HepG2 (cell line): ENCODE data around the gene PSMB9. TPM values are rescaled to one million over a fixed set of nuclear protein-coding genes. Genes with fewer than 3 reads are reported as not detected.
"Not testable (repeated sequence)": the region's sequence is repeated elsewhere in the genome, so short reads cannot be mapped to it uniquely, and the experiment has no call there.

ENCODE experiments used
- ATAC-seq: fragments of 200-7000 bp; cut with Tn5 transposase; 3 replicates; pipeline ENCODE4 v1.9.1; 2020; ENCODE audit warnings: mild to moderate bottlenecking, moderate library complexity
- BruUV-seq: library from RNA; stranded (reverse); fragments of 400-500 nt; replicated peaks from 2 replicates; lab custom pipeline; 2021; lab: Mats Ljungman, UMichigan
- CTCF ChIA-PET: fragments of 300-600 bp; formaldehyde crosslinking; extraction: SDS; loops from one replicate; lab custom pipeline; 2021; ENCODE audit warnings: low total read pairs, inconsistent platforms, low intra/inter-chr PET ratio; lab: Yijun Ruan, JAX
- POLR2A ChIA-PET: fragments of 350-600 bp; sonication (Branson Sonifier 250); formaldehyde crosslinking; loops from one replicate; lab custom pipeline; 2020; ENCODE audit warnings: antibody characterized with exemption, inconsistent platforms; lab: Yijun Ruan, JAX
- DNase-seq: peaks from one replicate; pipeline ENCODE4 v3.0.0-alpha.2; 2015; ENCODE audit warnings: low spot score
- FAIRE-seq: peaks from 3 replicates; lab custom pipeline; 2011; peaks lifted over from hg19 to GRCh38; lab: Jason Lieb, UNC
- H2AFZ ChIP-seq: one replicate; pipeline ENCODE4 v1.6.1; 2011; ENCODE audit warnings: low read length, inconsistent platforms
- H3K27ac ChIP-seq: fragments of 300-600 bp; 3 replicates; pipeline ENCODE4 v1.8.0; 2011; ENCODE audit warnings: mixed run types, mild to moderate bottlenecking, mixed read lengths, low read length, inconsistent platforms; ENCODE audit not compliant: insufficient read depth; ENCODE audit errors: extremely low read length
- H3K27me3 ChIP-seq, 2 experiments: fragments of 200-600 bp in 1 of 2; 2 replicates in 1 of 2; 3 replicates in 1 of 2; pipeline versions ENCODE4 v1.6.0 to v1.8.0; 2011; ENCODE audit warnings: low read length in 2 of 2, mild to moderate bottlenecking in 2 of 2, moderate library complexity in 2 of 2, inconsistent platforms in 1 of 2; ENCODE audit not compliant: insufficient read depth in 2 of 2, control insufficient read depth in 1 of 2
- H3K36me3 ChIP-seq, 2 experiments: fragments of 200-600 bp in 1 of 2; replicated peaks in 1 of 2; 2 replicates in 1 of 2; 3 replicates in 1 of 2; pipeline versions ENCODE4 v1.5.1 to v1.8.0; 2011; ENCODE audit warnings: low read length in 2 of 2, inconsistent platforms in 1 of 2; ENCODE audit not compliant: insufficient read depth in 2 of 2, control insufficient read depth in 1 of 2
- H3K4me1 ChIP-seq: 2 replicates; pipeline ENCODE4 v1.5.1; 2012; ENCODE audit warnings: low read length, inconsistent platforms; ENCODE audit not compliant: insufficient read depth
- H3K4me2 ChIP-seq: 2 replicates; pipeline ENCODE4 v1.6.0; 2011; ENCODE audit warnings: low read depth, low read length, inconsistent platforms
- H3K4me3 ChIP-seq, 3 experiments: fragments of 200-600 bp in 1 of 3; sonication (generic), shearing (Covaris generic) in 1 of 3; replicated peaks in 1 of 3; 2 replicates each; pipeline ENCODE4 v1.5.1; 2011 to 2016; ENCODE audit warnings: low read length in 3 of 3, inconsistent platforms in 2 of 3, low read depth in 2 of 3, mild to moderate bottlenecking in 2 of 3, control low read depth in 1 of 3, mixed read lengths in 1 of 3; ENCODE audit not compliant: insufficient read depth in 1 of 3
- H3K79me2 ChIP-seq: one replicate; pipeline ENCODE4 v1.6.1; 2011; ENCODE audit warnings: low read length, inconsistent platforms; ENCODE audit not compliant: insufficient read depth
- H3K9ac ChIP-seq: 2 replicates; pipeline ENCODE4 v1.6.0; 2011; ENCODE audit warnings: mild to moderate bottlenecking, low read depth, low read length, inconsistent platforms; ENCODE audit not compliant: insufficient read depth
- H3K9me3 ChIP-seq: 2 replicates; pipeline ENCODE4 v1.5.1; 2012; ENCODE audit warnings: mild to moderate bottlenecking, low read length
- H4K20me1 ChIP-seq: 2 replicates; pipeline ENCODE4 v1.6.0; 2011; ENCODE audit warnings: inconsistent platforms, mild to moderate bottlenecking, low read length, moderate library complexity; ENCODE audit not compliant: insufficient read depth
- ATF6 ChIP-seq: sonication (generic); formaldehyde crosslinking; conservative IDR thresholded peaks from 2 replicates; pipeline ENCODE4 v1.4.0; 2020; ENCODE audit warnings: missing genetic modification reagents
- CHD2 ChIP-seq: IDR thresholded peaks from 2 replicates; pipeline ENCODE4 v1.6.1; 2011; ENCODE audit warnings: low read depth, low read length, improper control_type of control experiment
- CTCF ChIP-seq: sonication (generic); formaldehyde crosslinking; IDR thresholded peaks from 2 replicates; pipeline ENCODE4 v1.5.0; 2020; ENCODE audit warnings: mild to moderate bottlenecking, missing genetic modification reagents, moderate library complexity
- KAT8 ChIP-seq: IDR thresholded peaks from 2 replicates; pipeline ENCODE4 v1.6.1; 2016; ENCODE audit warnings: missing genetic modification reagents, missing compliant biosample characterization
- MIXL1 ChIP-seq: IDR thresholded peaks from 2 replicates; pipeline ENCODE4 v1.6.1; 2016
- MYPOP ChIP-seq: sonication (generic); formaldehyde crosslinking; IDR thresholded peaks from 2 replicates; pipeline ENCODE4 v1.8.1; 2023; ENCODE audit warnings: mild to moderate bottlenecking, moderate library complexity, missing genetic modification reagents
- RAD21 ChIP-seq: fragments of 450-650 bp; formaldehyde crosslinking; IDR thresholded peaks from 2 replicates; pipeline ENCODE4 v1.5.0; 2020; ENCODE audit warnings: mild to moderate bottlenecking
- SAP130 ChIP-seq: IDR thresholded peaks from 2 replicates; pipeline ENCODE4 v1.6.1; 2016; ENCODE audit warnings: low read depth
- SMC3 ChIP-seq: IDR thresholded peaks from 2 replicates; pipeline ENCODE4 v1.6.1; 2011; ENCODE audit warnings: low read length, improper control_type of control experiment
- STAG1 ChIP-seq: sonication (generic); formaldehyde crosslinking; IDR thresholded peaks from 2 replicates; pipeline ENCODE4 v1.4.0; 2020; ENCODE audit warnings: missing genetic modification reagents
- ZGPAT ChIP-seq: IDR thresholded peaks from 2 replicates; pipeline ENCODE4 v1.6.1; 2016; ENCODE audit warnings: mild to moderate bottlenecking
- WGBS: methylation state at CpG from one replicate; pipeline ENCODE4 v1.1.6; 2017; ENCODE audit warnings: low lambda C conversion rate; 5-methylcytosine and 5-hydroxymethylcytosine counted together
- in situ Hi-C: cut with HindIII; loops from 2 replicates; pipeline ENCODE4 v1.10.0; 2017; ENCODE audit warnings: low pct_unique_long_range_greater_than_20kb; ENCODE audit not compliant: extremely low pct_ligation_motif_present
- intact Hi-C: fragments of 100-400 bp; cut with micrococcal nuclease; formaldehyde crosslinking; loops from one replicate; pipeline ENCODE4 v1.10.0; 2022; ENCODE audit not compliant: unreplicated experiment
- polyA plus RNA-seq, 8 experiments: library from polyadenylated mRNA; depleted of rRNA in 3 of 8; stranded (reverse) in 7 of 8; unstranded in 1 of 8; fragments of >200 nt; fragmentation: Illumina TruSeq in 4 of 8; extraction: Trizol in 4 of 8; gene quantifications; 2 replicates each; pipeline versions ENCODE4 v1.2.1 to v1.2.3, GENCODE V29; 2011 to 2016; ENCODE audit warnings: low read depth in 4 of 8, missing spikeins in 1 of 8, mixed read lengths in 1 of 8; ENCODE audit not compliant: insufficient read depth in 1 of 8
- total RNA-seq, 5 experiments: library from RNA; depleted of rRNA; stranded (reverse); fragments of >200 nt; fragmentation: Illumina TruSeq; extraction: Trizol; gene quantifications; 2 replicates each; pipeline ENCODE4 v1.2.3, GENCODE V29; 2016; ENCODE audit warnings: low read depth in 1 of 5
- TF ChIP-seq, protein P1 (sequence below), 2 experiments: sonication (generic) in 1 of 2; formaldehyde crosslinking in 1 of 2; IDR thresholded peaks; 2 replicates each; pipeline versions ENCODE4 v1.4.0 to v1.6.1; 2018 to 2020; ENCODE audit warnings: missing genetic modification reagents in 2 of 2, borderline replicate concordance in 1 of 2, low read depth in 1 of 2, mild to moderate bottlenecking in 1 of 2, missing biosample characterization in 1 of 2
- TF ChIP-seq, protein P2 (sequence below): IDR thresholded peaks from 2 replicates; pipeline ENCODE4 v1.6.1; 2018; ENCODE audit warnings: missing genetic modification reagents

PSMB9 gene
- total and polyA plus RNA-seq, 2 of the 13 experiments (the other 11 are each of a cell fraction or from before 2014, with no cell fraction given), result 15.6 to 16.0 TPM

DNA sequence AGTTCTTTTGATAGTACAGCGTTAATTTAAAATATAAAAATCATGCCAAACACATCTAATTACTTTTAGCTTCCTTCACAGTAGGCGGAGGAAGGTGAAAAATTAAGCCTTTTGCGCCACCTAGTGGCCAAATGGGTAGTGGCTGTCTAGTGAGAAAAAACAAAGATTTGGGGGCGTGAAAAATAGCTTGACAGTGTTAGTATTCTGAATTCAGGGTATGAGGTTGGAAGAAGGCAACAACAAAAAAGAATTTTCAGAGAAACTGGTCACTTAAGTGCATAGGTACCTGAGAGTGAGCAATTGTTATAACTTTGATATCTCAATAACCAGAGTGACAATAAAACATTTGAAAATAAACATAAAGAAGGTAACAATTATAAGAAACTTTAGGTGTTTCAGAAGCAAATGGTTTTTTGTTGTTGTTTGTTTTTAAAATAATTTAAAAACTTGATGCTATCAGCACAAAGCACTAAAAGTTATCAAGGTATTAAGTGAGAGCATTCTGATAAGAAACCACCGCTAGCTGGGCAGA, 14.3 kb downstream of the PSMB9 start (continued):
- TF ChIP-seq CTCF (peak; percentile 90), SAP130 (CRISPR knock-in tag) (peak; percentile 27; the same call in 1 of the 2 replicates), ATF6 (CRISPR knock-in tag) (0 out of 2 replicates have a peak, but pooled peaks have one; percentile 84), KAT8 (CRISPR knock-in tag) (0 out of 2 replicates have a peak, but pooled peaks have one; percentile 15), SMC3 (peak; percentile 97), MIXL1 (CRISPR knock-in tag) (0 out of 2 replicates have a peak, but pooled peaks have one; percentile 25), RAD21 (peak; percentile 89), MYPOP (peak; percentile 66; the same call in 1 of the 2 replicates), ZGPAT (CRISPR knock-in tag) (0 out of 2 replicates have a peak, but pooled peaks have one; percentile 30), STAG1 (CRISPR knock-in tag) (peak; percentile 89), CHD2 (no peak)
- TF ChIP-seq, protein P1, sequence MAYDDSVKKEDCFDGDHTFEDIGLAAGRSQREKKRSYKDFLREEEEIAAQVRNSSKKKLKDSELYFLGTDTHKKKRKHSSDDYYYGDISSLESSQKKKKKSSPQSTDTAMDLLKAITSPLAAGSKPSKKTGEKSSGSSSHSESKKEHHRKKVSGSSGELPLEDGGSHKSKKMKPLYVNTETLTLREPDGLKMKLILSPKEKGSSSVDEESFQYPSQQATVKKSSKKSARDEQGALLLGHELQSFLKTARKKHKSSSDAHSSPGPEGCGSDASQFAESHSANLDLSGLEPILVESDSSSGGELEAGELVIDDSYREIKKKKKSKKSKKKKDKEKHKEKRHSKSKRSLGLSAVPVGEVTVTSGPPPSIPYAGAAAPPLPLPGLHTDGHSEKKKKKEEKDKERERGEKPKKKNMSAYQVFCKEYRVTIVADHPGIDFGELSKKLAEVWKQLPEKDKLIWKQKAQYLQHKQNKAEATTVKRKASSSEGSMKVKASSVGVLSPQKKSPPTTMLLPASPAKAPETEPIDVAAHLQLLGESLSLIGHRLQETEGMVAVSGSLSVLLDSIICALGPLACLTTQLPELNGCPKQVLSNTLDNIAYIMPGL (CRISPR knock-in tag; IDR thresholded peaks at IDR 0.05; ENCODE audit: borderline replicate concordance in 1 of 2, low read depth in 1 of 2), result 0 out of 4 replicates have a peak, but pooled peaks of 1 of the 2 experiments have one; percentile 59
- TF ChIP-seq, protein P2, sequence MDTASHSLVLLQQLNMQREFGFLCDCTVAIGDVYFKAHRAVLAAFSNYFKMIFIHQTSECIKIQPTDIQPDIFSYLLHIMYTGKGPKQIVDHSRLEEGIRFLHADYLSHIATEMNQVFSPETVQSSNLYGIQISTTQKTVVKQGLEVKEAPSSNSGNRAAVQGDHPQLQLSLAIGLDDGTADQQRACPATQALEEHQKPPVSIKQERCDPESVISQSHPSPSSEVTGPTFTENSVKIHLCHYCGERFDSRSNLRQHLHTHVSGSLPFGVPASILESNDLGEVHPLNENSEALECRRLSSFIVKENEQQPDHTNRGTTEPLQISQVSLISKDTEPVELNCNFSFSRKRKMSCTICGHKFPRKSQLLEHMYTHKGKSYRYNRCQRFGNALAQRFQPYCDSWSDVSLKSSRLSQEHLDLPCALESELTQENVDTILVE (CRISPR knock-in tag), result peak; percentile 61; the same call in 1 of the 2 replicates

- H3K9ac ChIP-seq, H3K79me2 ChIP-seq, CTCF ChIA-PET, H3K27ac ChIP-seq, H2AFZ ChIP-seq, H3K4me2 ChIP-seq, H4K20me1 ChIP-seq, intact Hi-C loops, FAIRE-seq, BruUV-seq, H3K9me3 ChIP-seq, H3K4me1 ChIP-seq, POLR2A ChIA-PET, H3K27me3 ChIP-seq, H3K4me3 ChIP-seq, ATAC-seq, in situ Hi-C loops, DNase-seq, H3K36me3 ChIP-seq: not testable (repeated sequence)
- WGBS, result 6% methylated on average over 1 of the region's 1 CpG
Observed at GRCh38 chr6:32873947-32874346, 20.0 kb downstream of the PSMB9 start.
